GM21360 (cell line): ENCODE data around the gene WDFY3.
"Not testable (repeated sequence)": the region's sequence is repeated elsewhere in the genome, so short reads cannot be mapped to it uniquely, and the experiment has no call there.

Experiments
- ATAC-seq: cut with Tn5 transposase; IDR thresholded peaks from one replicate; pipeline ENCODE4 v1.9.1; 2021; ENCODE audit warnings: mild to moderate bottlenecking, moderate library complexity; ENCODE audit not compliant: unreplicated experiment

The WDFY3 gene

DNA sequence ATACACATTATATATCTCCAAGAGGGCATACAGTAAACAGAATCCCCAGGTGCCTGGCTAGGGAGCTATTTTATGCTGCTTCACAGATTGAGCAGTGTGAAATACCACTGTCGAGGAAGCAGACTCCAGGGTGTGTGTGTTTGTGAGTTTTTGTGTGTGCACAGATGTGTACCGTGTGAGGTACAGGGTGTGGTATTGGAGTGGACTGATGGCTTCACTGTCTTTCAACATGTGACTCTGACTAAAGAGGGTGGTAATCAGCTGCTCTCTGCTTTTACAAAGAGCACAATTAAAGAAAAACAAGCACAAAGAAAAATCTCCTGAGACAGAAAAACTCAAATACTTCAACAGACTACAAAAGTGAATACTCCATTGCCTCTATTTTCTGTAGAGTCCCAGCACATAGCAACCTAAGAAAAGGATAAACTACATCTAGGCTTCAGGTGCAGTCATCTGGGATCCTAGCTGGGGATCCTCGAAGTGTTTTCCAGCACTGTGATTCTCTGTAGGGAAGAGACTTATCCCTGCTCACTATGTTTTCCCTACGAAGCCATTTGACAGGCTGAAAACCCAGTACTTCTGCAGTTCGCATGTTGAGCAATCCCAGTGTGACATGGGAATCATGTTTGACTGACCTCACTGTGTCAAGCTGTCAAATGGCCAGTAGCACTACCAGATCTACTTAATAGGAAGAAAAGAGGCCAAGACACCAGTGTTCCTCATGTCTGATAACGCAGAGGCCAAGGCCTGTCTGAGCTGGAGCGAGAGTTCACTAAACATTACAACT, 283.2 kb downstream of the WDFY3 start:
- no peak for ATAC-seq

DNA sequence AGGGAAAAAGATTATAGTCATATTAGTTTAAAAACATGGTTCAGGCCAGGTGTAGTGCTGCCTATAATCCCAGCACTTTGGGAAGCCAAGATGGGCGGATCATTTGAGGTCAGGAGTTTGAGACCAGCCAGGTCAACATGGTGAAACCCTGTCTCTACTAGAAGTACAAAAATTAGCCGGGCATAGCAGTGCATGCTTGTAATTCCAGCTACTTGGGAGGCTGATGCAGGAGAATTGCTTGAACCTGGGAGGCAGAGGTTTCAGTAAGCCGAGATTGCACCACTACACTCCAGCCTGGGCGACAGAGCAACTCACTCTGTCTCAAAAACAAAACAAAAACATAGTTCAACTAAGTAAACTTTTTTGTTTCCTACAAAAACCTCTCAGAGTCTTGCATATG, 283.8 kb downstream of the WDFY3 start:
- not testable (repeated sequence) for ATAC-seq

DNA sequence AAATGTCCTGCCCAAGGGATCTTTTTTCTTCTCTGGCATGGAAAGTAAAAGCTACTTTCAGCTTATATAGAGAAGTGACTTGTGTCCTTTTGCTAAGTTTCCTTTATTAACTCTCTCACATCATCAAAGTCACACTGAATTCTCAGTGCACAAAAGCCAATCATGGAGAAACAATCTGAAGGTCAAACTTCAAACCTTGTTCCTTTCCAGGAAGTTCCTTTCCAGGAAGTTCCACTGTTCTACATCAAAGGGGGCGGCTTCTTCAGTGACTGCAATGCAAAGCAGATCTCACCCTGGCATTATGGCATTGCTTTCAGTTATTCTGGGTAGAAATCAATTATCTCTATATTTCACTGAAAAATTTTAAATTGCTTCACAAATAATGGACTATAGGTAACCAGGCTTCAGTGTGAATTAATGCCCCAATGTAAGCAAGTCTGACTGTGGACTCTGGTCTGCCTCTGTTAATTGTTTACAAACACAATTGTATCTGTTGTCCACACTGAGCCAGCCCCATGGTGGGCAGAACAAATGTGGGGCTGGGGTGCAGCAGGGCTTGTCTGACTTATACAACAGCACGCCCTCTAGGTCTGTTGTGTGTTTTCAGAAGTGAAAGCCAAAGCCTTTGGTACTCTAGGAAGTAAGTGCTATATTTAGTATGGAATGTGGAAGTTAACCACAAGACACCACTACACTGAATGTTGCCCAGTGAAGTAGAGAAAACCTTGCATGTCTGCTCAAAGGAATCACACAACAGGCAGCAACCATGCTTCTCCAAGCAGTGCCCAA, 284.8 kb downstream of the WDFY3 start:
- ATAC-seq = no peak

DNA sequence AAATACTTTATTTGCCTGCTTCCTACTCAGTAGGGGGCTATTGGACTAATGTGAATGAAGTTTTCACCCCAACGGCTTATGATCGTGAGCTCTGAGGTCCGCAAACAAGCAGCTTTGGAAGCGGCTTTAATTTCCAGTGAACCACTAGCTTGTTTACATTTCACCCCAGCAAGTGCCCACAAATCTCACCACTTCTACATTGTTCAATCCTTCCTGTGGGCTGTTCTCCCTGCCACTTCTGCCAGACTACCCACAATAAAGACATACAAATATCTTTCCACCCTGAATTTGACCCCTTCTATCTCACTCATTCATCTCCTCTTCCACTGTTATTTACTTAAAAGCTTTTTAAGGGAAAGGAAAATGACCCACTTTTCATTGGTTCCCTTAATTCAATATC, 285.5 kb downstream of the WDFY3 start:
- ATAC-seq = no peak

DNA sequence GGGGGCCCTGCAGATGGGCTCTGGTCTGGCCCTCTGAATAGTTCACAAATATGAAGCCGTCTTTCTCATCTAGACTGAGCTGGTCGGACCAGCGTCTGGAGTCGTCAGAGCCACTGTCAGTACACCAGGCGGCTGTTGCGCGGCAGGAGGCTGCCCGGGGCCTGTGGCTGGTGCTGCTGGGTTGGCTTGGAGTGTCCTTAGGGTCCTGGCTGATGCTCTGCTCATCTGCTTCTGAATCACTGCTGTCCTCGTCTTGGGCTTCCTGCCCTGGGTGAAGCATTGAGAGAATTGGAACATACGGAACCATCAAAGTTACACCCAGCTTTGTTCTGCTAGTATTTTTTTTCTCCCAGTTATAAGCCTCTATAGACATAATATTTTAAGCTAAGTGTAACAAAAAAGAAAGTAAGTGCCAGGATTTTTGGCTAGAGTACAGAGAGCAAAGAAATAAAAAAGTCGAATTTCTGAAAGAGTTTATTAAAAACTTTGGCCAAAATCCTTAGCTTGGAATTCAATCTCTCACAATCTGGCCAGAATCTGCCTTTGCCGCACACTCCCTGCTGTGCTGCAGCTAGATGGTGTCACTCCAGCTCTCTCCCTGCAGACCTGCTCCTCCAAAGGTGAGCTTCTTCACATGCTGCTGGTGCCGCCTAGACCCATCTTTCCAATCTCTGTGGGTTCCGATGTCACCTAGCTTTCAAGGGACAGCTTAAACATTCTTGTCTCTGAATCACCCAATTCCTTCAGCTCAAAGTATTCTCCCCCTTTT, 287.3 kb downstream of the WDFY3 start:
- ATAC-seq = no peak

DNA sequence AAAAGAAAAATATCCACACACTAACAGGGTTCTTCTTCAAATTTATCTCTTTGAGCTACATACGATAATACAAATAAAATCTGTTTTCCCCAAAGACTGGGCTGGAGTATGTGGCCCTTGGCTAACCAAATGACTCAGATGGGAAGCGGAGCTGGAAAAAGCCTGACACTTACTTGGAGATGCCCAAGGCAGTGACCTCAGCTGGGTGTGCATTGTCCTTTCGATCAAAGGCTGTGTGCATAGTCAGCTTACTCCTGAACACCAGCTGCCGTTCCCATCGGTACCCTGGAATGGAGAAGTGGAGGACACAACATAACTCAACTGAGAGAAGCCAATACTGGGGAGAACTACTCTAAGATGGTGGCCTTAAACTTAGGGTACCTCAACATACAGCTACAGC, 288.5 kb downstream of the WDFY3 start:
- no peak for ATAC-seq

DNA sequence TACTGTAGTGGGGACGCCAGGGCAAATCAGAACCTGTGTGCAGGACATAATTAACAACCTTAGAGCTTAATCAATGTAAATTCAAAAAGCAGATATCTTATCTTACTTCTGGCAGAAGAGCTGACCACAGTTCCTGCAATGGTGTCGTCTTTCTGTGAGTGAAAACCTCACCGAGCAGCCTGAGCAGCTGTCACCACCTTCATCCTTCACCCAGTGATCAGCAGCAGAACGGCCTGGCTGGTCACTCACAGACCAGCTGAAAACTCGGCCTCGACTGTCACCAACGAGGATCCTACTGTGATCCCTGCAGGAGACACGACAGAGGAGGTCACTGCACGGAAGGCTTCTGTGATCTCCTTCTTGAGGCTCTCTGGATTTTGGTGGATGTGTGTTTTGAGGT, 289.4 kb downstream of the WDFY3 start:
- no peak for ATAC-seq

DNA sequence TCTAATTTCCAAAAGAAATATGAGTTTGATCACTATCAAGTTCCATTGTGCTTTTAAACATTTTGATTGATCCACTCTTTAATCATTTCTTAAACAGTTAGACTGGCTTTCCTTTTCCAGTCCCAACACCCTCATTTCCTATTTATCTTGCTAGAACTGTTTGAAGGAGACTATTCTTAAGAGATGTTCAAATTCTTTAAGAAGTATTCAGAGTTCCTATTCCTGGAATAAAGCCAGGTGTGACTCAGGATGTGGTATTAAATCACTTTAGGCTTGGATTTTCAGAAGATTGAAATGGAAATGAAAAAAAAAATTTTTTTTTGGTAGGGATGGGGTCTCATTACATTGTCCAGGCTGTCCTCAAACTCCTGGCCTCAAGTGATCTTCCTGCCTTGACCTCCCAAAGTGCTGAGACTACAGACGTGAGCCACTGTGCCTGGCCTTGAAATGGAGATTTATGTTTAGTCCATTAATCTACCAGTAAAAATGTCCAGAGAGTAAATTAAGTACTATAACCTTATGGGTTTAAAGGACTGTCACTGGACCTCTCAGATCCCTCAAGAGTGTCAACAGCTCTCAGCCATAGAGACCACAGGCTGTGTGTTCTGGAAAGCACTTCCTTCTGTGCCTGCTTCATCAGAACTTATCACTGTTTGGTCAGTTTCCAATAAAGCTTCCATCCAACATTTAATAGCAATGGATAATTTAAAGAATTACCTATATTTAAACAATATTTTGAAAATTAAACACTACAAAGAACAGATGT, 292.8 kb downstream of the WDFY3 start:
- ATAC-seq = no peak

DNA sequence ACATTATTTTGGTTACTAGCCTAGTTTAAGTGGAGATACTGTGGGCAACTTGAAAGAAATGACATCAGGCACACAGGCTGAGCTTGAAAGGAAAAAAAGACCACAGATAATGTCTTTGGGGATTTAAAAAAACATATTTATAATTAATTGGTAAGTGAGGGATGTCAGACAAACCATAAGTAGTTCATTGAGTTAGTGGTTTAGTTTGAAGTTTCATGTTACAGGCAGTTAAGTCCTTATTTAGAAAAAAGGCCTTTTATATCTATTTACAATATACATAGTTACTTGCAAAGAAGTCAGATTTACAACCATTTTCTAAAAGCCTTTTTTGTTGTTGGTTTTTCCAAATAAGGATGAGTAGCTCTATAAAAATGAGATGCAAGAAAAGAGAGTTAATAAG, 294.3 kb downstream of the WDFY3 start:
- ATAC-seq = no peak

DNA sequence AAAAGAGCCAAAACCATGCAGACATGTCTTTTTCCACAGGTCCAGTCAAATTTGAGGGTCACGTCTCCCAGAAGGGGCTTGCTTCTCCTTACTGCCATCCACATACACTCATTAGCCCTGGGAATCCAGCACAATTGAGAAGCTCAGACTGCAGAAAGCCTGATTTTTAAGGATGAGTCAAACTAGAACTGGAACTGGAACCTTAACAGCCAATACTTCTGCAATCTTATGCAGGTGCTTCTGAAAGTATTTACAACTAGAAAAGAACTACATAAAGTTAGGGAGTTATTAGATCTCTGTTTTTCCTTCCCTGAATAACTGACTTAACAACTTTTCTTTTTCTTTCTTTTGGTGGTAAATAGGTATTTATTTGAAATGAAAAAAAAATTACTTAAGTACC, 297.3 kb downstream of the WDFY3 start:
- ATAC-seq = peak; percentile 67

DNA sequence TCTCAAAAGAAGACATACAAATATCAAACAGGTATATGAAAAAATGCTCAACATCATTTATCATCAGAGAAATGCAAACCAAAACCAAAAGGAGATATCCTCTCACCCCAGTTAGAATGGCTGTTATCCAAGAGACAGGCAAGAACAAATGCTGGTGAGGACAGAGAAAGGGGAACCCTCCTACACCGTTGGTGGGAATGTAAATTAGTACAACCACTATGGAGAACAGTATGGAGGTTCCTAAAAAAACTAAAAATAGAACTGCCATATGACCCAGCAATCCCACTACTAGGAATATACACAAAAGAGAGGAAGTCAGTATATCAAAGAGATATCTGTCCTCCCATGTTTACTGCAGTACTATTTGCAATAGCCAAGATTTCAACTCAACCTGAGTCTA, 300.1 kb downstream of the WDFY3 start:
- no peak for ATAC-seq

DNA sequence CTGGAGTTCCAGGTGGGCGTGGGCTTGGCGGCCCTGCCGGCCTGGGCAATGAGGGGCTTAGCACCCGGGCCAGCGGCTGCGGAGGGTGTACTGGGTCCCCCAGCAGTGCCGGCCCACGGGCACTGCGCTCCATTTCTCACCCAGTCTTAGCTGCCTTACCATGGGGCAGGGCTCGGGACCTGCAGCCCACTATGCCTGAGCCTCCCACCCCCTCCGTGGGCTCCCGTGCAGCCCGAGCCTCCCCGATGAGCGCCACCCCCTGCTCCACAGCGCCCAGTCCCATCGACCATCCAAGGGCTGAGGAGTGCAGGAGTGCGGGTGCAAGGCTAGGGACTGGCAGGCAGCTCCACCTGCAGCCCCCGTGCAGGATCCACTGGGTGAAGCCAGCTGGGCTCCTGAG, 301.7 kb downstream of the WDFY3 start:
- ATAC-seq = not testable (repeated sequence)

DNA sequence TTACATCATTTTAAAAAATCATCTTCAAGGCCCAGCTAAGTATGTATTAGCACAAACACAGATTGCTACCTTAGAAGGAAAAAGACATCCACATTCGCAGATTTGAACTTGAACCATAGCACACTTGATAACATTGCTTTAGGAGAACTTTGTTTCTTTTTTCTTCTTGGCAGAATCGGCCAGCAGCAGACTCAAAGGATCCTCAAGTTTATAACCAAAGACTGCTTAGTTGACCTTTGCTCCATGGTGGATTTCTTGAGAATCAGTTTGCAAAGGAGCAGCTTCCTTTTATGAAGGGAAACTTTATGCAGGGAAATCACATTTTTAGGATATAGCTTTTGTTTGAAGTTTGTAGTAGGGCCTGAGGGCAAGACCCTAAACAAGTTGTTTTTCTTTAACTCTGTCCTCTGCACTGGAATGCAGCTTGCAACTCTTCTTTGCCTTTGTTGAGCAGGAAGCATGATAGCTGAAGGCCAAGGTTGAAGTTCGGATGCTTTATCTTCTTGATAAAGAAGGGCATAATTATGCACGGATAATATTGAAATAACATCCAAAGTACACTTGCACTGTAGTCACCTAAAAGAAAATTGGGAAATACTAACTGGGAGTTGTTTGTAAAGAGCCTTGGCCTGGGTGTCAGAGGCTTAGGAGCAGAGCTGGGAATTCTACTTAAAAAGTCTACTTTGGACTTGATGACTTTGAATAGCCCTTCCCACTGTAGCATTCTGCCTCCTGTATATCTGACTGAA, 305.1 kb downstream of the WDFY3 start:
- ATAC-seq = no peak

DNA sequence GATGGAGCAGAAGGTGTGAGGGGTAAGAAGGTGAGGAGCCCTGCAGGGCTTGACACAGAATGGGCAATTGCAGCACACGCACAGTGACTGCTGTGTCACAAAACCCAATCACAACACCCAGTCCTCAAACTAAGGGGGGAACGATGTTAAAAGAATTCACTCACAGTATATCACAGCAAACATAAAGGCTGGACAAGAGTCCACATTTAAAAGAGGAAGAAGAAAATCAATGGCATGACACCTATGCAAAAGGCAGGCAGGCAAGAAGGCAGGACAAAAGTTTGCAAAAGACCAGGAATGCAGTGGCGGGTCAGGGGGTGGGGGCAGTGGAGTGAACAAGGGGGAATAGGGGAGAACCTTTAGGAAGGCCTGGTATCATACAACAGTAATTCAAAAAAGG, 305.9 kb downstream of the WDFY3 start:
- no peak for ATAC-seq

DNA sequence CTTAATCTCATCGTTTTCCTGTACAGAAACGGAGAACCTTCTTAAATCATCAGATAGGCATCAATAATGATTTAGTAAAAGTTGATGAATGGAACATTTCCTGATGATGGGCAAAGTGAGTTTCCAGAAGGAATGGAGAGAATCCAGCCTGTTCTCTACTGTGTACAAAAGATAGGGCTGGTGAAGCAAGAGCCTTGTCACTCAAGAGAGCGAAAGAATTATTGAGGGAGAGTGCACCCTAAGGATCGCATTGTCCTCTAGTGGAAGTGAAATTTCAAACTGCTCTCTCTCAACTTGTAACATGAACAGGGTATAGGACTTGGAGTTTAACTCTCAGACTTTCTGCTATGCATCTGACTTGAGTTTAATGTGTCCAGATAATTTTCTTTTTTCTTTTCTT, 314.0 kb downstream of the WDFY3 start:
- no peak for ATAC-seq

DNA sequence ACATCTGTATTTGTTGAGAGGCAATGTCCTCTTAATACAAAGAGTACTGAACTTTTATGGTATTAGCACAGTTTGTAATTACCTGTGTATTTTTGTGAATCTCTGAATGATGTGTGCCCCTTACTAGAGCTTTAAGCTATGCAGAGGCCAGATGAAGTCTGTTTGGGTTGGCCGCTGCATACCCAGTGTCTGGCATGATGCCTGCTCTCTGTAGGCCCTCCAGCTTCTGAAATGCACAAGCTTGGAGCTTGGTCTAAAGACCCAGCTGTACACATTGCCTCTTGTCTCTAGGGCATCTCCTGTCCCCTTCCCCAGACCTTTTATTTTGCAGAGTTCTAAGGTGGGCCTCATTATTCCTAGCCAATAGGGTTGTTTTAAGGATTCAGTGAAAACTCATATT, 315.0 kb downstream of the WDFY3 start:
- no peak for ATAC-seq

DNA sequence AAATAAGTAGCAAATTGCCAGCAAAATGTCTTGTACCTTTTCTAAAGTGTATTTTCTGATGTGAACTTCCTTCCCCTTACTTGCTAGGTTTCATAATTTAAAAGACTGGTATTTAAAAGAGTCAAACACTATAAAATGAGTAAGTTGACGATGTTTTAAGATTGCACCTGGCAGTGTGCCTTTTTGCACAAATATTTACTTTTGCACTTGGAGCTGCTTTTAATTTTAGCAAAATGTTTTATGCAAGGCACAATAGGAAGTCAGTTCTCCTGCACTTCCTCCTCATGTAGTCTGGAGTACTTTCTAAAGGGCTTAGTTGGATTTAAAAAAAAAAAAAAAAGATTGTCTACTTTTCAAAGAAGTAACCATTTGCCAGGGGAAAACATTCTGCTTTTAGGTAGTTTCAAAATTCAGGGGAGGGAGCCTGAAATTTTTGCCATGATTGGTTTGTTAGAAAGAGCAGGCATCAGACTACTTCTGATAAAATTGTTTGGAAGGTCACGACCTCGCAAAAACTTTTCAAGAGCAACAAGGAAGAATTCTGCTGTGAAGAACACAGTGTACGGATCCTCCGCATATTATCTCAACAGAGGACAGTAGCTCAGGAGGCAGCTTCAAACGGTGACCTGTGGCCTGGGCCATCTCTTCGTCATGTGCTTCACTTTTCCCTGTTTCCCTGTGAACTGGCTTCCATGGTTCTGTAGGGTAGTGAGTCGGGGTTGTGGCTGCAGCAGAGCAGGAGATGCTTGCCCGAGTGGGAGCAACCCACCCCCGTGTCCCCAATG, 317.4 kb downstream of the WDFY3 start:
- ATAC-seq = no peak

DNA sequence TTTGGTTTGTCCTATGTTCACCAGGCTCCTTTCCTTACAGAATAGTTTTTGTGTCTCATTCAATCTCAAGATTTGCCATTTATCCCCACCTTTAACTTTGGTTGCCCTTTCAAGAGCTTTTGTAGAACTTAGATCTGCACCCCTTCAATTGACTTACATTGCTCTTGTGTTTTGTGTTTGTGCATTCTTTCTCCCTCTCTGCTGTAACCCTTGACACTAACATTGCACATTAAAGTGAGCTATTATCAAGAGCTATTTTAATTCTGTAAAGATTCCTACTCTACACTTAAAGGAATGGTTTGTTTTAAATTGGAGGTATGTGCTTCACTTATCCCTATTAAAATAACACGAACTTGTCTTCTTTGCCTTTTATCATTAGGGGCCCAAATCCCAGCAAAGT, 318.3 kb downstream of the WDFY3 start:
- no peak for ATAC-seq

DNA sequence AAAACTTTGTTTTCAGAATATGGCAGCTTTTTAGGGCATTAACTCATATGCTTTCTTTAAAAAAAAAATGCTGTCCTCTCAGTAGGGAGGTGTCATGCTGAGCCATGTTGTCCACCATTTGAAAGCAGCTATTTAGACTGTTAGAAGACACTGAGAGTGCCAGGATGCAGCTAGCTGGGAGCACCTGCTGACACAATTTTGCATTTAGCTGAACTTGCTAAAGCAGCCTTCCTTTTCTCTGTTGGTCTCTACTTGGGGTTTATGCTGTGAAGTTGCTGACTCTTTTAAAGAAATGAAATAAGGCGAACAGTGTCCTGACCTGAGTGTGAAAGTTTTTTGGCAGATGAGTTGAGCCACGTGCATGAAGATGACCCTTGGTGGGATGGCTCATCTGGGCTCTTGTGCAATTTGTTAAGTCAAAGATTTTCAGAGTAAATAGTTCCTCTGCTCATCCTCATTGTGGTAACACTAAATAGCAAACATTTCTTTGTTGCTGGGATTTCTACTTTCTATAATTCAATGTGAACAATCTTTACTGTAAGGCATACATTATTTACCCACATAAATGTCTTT, 319.1 kb downstream of the WDFY3 start:
- no peak for ATAC-seq
